Measurements from ENCODE around the gene FTSJ1.

- no peak for TF ChIP-seq CTCF (IDR thresholded peaks at IDR 0.05)
- TF ChIP-seq EZH2 (IDR thresholded peaks at IDR 0.05; ENCODE audit: borderline replicate concordance, insufficient read depth, low read depth, low read length, poor library complexity, severe bottlenecking): no peak
Measured at GRCh38 chrX:48472851-48473703, 2.9 kb upstream of the FTSJ1 start.

Measured in B cell (primary cell).